Measurements from ENCODE around the gene SH2D4B. TPM values are rescaled to one million over a fixed set of nuclear protein-coding genes. Genes with fewer than 3 reads are reported as not detected.

SH2D4B gene
- total RNA-seq, 3 donors from 2014 or later, result 0.15 to 0.16 TPM; not detected in 1

- DNase-seq (ENCODE audit: low spot score in 2 of 2), result no peak
- peaks cover 11 to 20% of the 10 kb centered on the region in 2 donors for H3K9me3 ChIP-seq
- TF ChIP-seq POLR2A (IDR thresholded peaks at IDR 0.05), result no peak
- no peak for TF ChIP-seq POLR2AphosphoS5 (IDR thresholded peaks at IDR 0.05)
- no peak for TF ChIP-seq CTCF (IDR thresholded peaks at IDR 0.05)
- H3K4me3 ChIP-seq, result no peak overlapping the region
- H3K27me3 ChIP-seq, result peaks cover 0 to 4% of the 10 kb centered on the region in 2 donors
- peaks cover 0 to 3% of the 10 kb centered on the region in 2 donors for H3K4me1 ChIP-seq
- H3K36me3 ChIP-seq, result no peaks in the 10 kb centered on the region
- intact Hi-C loops (cut with DNase I; ENCODE audit: low total_unique reads), result no loop called here
- no peak overlapping the region for H3K27ac ChIP-seq
Observed at GRCh38 chr10:80658068-80658467, 120.4 kb downstream of the SH2D4B start.

- no peak for TF ChIP-seq POLR2AphosphoS5 (IDR thresholded peaks at IDR 0.05)
- TF ChIP-seq CTCF (IDR thresholded peaks at IDR 0.05), result no peak
- TF ChIP-seq POLR2A (IDR thresholded peaks at IDR 0.05), result no peak
- no peak overlapping the region for H3K27ac ChIP-seq
- H3K4me3 ChIP-seq, result no peak overlapping the region
- no peak for DNase-seq (ENCODE audit: low spot score in 2 of 2)
- H3K27me3 ChIP-seq, result peaks cover 0 to 4% of the 10 kb centered on the region in 2 donors
- H3K36me3 ChIP-seq, result no peaks in the 10 kb centered on the region
- H3K4me1 ChIP-seq, result peaks cover 0 to 3% of the 10 kb centered on the region in 2 donors
- peaks cover 8 to 11% of the 10 kb centered on the region in 2 donors for H3K9me3 ChIP-seq
- intact Hi-C loops (cut with DNase I; ENCODE audit: low total_unique reads), result no loop called here
Observed at GRCh38 chr10:80659289-80659688, 121.6 kb downstream of the SH2D4B start.

- TF ChIP-seq POLR2AphosphoS5 (IDR thresholded peaks at IDR 0.05), result no peak
- no peak for TF ChIP-seq POLR2A (IDR thresholded peaks at IDR 0.05)
- TF ChIP-seq CTCF (IDR thresholded peaks at IDR 0.05), result no peak
Observed at GRCh38 chr10:80660266-80660665, 122.6 kb downstream of the SH2D4B start.

GRCh38 chr10:80660736-80661135 is 123.0 kb downstream of the SH2D4B start:
- Histone ChIP-seq H3K27ac (no peak overlapping the region), H3K27me3 (peaks cover 0 to 4% of the 10 kb centered on the region in 2 donors), H3K36me3 (no peaks in the 10 kb centered on the region), H3K4me3 (no peak overlapping the region), H3K4me1 (peaks cover 0 to 3% of the 10 kb centered on the region in 2 donors), H3K9me3 (peaks cover 4 to 6% of the 10 kb centered on the region in 2 donors)
- no peak for DNase-seq (ENCODE audit: low spot score in 2 of 2)
- TF ChIP-seq POLR2A (IDR thresholded peaks at IDR 0.05) (no peak), CTCF (IDR thresholded peaks at IDR 0.05) (no peak), POLR2AphosphoS5 (IDR thresholded peaks at IDR 0.05) (no peak)
- intact Hi-C loops (cut with DNase I; ENCODE audit: low total_unique reads), result loop anchor here (10.0 kb wide), 1 partner anchor 1574 kb away; no protein-coding TSS in a partner anchor

More at GRCh38 chr10:80660266-80660665, 122.6 kb downstream of the SH2D4B start:
- DNase-seq (ENCODE audit: low spot score in 2 of 2), result no peak
- Histone ChIP-seq H3K27ac (no peak overlapping the region), H3K27me3 (peaks cover 0 to 4% of the 10 kb centered on the region in 2 donors), H3K4me1 (peaks cover 0 to 3% of the 10 kb centered on the region in 2 donors), H3K4me3 (no peak overlapping the region), H3K36me3 (no peaks in the 10 kb centered on the region), H3K9me3 (peaks cover 6 to 7% of the 10 kb centered on the region in 2 donors)
- intact Hi-C loops (cut with DNase I; ENCODE audit: low total_unique reads), result loop anchor here (10.0 kb wide), 1 partner anchor 1575 kb away; no protein-coding TSS in a partner anchor

- TF ChIP-seq POLR2AphosphoS5 (IDR thresholded peaks at IDR 0.05), result no peak
- Histone ChIP-seq H3K9me3 (peaks cover 3 to 4% of the 10 kb centered on the region in 2 donors), H3K36me3 (no peaks in the 10 kb centered on the region), H3K4me3 (no peak overlapping the region), H3K27me3 (peaks cover 0 to 4% of the 10 kb centered on the region in 2 donors), H3K4me1 (peaks cover 0 to 3% of the 10 kb centered on the region in 2 donors), H3K27ac (no peak overlapping the region)
- intact Hi-C loops (cut with DNase I; ENCODE audit: low total_unique reads), result loop anchor here (10.0 kb wide), 1 partner anchor 1573 kb away; no protein-coding TSS in a partner anchor
- no peak for DNase-seq (ENCODE audit: low spot score in 2 of 2)
Observed at GRCh38 chr10:80661526-80661925, 123.8 kb downstream of the SH2D4B start.

Measured in breast epithelium (tissue), 4 donors.